ENCODE results near the gene FOXP1. TPM values are rescaled to one million over a fixed set of nuclear protein-coding genes. Genes with fewer than 3 reads are reported as not detected.

Gene FOXP1
- total and polyA plus RNA-seq, 2 of the 13 experiments (the other 11 are each of a cell fraction or from before 2014, with no cell fraction given) = 40.4 to 59.0 TPM

GRCh38 chr3:70984776-70985482, 598.6 kb downstream of the FOXP1 start:
- Histone ChIP-seq H3K79me2 (ENCODE audit: insufficient read depth, low read length) (no peaks in the 10 kb centered on the region), H2AFZ (ENCODE audit: low read length) (no peak overlapping the region), H3K4me1 (ENCODE audit: insufficient read depth, low read length) (peaks cover 11% of the 10 kb centered on the region; the same call in 1 of the 2 replicates), H3K36me3 (replicated peaks in 1 of 2; ENCODE audit: control insufficient read depth in 1 of 2, insufficient read depth in 2 of 2, low read length in 2 of 2) (peaks cover 30 to 45% of the 10 kb centered on the region in 2 experiments), H3K4me2 (ENCODE audit: low read depth, low read length) (no peak overlapping the region), H4K20me1 (ENCODE audit: insufficient read depth, low read length) (no peaks in the 10 kb centered on the region), H3K9me3 (ENCODE audit: low read length) (no peaks in the 10 kb centered on the region), H3K27ac (ENCODE audit: extremely low read length, insufficient read depth, low read length) (no peak overlapping the region), H3K4me3 (replicated peaks in 1 of 3; ENCODE audit: insufficient read depth in 1 of 3, low read depth in 2 of 3, low read length in 3 of 3) (no peak overlapping the region), H3K9ac (ENCODE audit: insufficient read depth, low read depth, low read length) (no peak overlapping the region), H3K27me3 (ENCODE audit: control insufficient read depth in 1 of 2, insufficient read depth in 2 of 2, low read length in 2 of 2) (no peaks in the 10 kb centered on the region)
- no peak for TF ChIP-seq MED8 (CRISPR knock-in tag; IDR thresholded peaks at IDR 0.05; ENCODE audit: insufficient replicate concordance)
- no peak for TF ChIP-seq ZBTB43 (CRISPR knock-in tag; conservative IDR thresholded peaks at IDR 0.05)
- TF ChIP-seq WIZ (CRISPR knock-in tag; IDR thresholded peaks at IDR 0.05) = no peak
- CTCF ChIA-PET (ENCODE audit: low intra/inter-chr PET ratio, low total read pairs) = no interaction called here
- ATAC-seq (no peak), FAIRE-seq (no peak), DNase-seq (ENCODE audit: low spot score) (no peak)
- BruUV-seq (replicated peaks) = no TSS peak
- in situ Hi-C loops (cut with HindIII; ENCODE audit: extremely low pct_ligation_motif_present, low pct_unique_long_range_greater_than_20kb) = no loop called here
- intact Hi-C loops (cut with micrococcal nuclease; ENCODE audit: unreplicated experiment) = no loop called here
- 94% methylated on average over 8 of the region's 8 CpGs for WGBS (ENCODE audit: low lambda C conversion rate)
- POLR2A ChIA-PET = no interaction called here

- Histone ChIP-seq H3K4me3 (replicated peaks in 1 of 3; ENCODE audit: insufficient read depth in 1 of 3, low read depth in 2 of 3, low read length in 3 of 3) (no peak overlapping the region), H3K4me2 (ENCODE audit: low read depth, low read length) (no peak overlapping the region), H3K4me1 (ENCODE audit: insufficient read depth, low read length) (peaks cover 11% of the 10 kb centered on the region; the same call in 1 of the 2 replicates), H3K9ac (ENCODE audit: insufficient read depth, low read depth, low read length) (no peak overlapping the region), H3K79me2 (ENCODE audit: insufficient read depth, low read length) (no peaks in the 10 kb centered on the region), H2AFZ (ENCODE audit: low read length) (no peak overlapping the region), H4K20me1 (ENCODE audit: insufficient read depth, low read length) (no peaks in the 10 kb centered on the region), H3K9me3 (ENCODE audit: low read length) (no peaks in the 10 kb centered on the region), H3K36me3 (replicated peaks in 1 of 2; ENCODE audit: control insufficient read depth in 1 of 2, insufficient read depth in 2 of 2, low read length in 2 of 2) (peaks cover 33 to 50% of the 10 kb centered on the region in 2 experiments), H3K27me3 (ENCODE audit: control insufficient read depth in 1 of 2, insufficient read depth in 2 of 2, low read length in 2 of 2) (no peaks in the 10 kb centered on the region), H3K27ac (ENCODE audit: extremely low read length, insufficient read depth, low read length) (no peak overlapping the region)
- ATAC-seq (no peak), FAIRE-seq (no peak), DNase-seq (ENCODE audit: low spot score) (no peak)
- CTCF ChIA-PET (ENCODE audit: low intra/inter-chr PET ratio, low total read pairs) = no interaction called here
- BruUV-seq (replicated peaks) = TSS peak; percentile 6
- TF ChIP-seq ATF7-NPFF (CRISPR knock-in tag; IDR thresholded peaks at IDR 0.05; ENCODE audit: low read depth) (no peak), GTF3A (CRISPR knock-in tag; conservative IDR thresholded peaks at IDR 0.05) (no peak), ZNF569 (CRISPR knock-in tag; IDR thresholded peaks at IDR 0.05; ENCODE audit: borderline replicate concordance) (no peak), EHMT2 (IDR thresholded peaks at IDR 0.05; ENCODE audit: borderline replicate concordance, low read depth, low read length) (no peak), ZNF660 (CRISPR knock-in tag; IDR thresholded peaks at IDR 0.05; ENCODE audit: borderline replicate concordance, low read depth) (no peak), KLF15 (CRISPR knock-in tag; IDR thresholded peaks at IDR 0.05; ENCODE audit: borderline replicate concordance) (no peak), MIER2 (CRISPR knock-in tag; IDR thresholded peaks at IDR 0.05) (no peak), CBX1 (IDR thresholded peaks at IDR 0.05; ENCODE audit: low read depth) (no peak), ZFP90 (CRISPR knock-in tag; IDR thresholded peaks at IDR 0.05; ENCODE audit: borderline replicate concordance) (no peak), ZZZ3 (CRISPR knock-in tag; IDR thresholded peaks at IDR 0.05; ENCODE audit: borderline replicate concordance) (no peak), ZNF333 (CRISPR knock-in tag; IDR thresholded peaks at IDR 0.05; ENCODE audit: borderline replicate concordance) (no peak), MYC (CRISPR knock-in tag; IDR thresholded peaks at IDR 0.05; ENCODE audit: borderline replicate concordance) (no peak)
- WGBS (ENCODE audit: low lambda C conversion rate) = 99% methylated on average over 6 of the region's 6 CpGs
- in situ Hi-C loops (cut with HindIII; ENCODE audit: extremely low pct_ligation_motif_present, low pct_unique_long_range_greater_than_20kb) = no loop called here
- intact Hi-C loops (cut with micrococcal nuclease; ENCODE audit: unreplicated experiment) = no loop called here
- POLR2A ChIA-PET = no interaction called here
Observed at GRCh38 chr3:70982700-70983140, 600.8 kb downstream of the FOXP1 start.
